NCI-H1105 (cell line): ENCODE results near the gene TWIST2.
A peak's percentile ranks its signal among the peaks of the same experiment; 100 is the strongest.

ENCODE experiments used
- DNase-seq: peaks from one replicate; lab custom pipeline; 2025; lab: John Stamatoyannopoulos, UW

Gene TWIST2

DNA sequence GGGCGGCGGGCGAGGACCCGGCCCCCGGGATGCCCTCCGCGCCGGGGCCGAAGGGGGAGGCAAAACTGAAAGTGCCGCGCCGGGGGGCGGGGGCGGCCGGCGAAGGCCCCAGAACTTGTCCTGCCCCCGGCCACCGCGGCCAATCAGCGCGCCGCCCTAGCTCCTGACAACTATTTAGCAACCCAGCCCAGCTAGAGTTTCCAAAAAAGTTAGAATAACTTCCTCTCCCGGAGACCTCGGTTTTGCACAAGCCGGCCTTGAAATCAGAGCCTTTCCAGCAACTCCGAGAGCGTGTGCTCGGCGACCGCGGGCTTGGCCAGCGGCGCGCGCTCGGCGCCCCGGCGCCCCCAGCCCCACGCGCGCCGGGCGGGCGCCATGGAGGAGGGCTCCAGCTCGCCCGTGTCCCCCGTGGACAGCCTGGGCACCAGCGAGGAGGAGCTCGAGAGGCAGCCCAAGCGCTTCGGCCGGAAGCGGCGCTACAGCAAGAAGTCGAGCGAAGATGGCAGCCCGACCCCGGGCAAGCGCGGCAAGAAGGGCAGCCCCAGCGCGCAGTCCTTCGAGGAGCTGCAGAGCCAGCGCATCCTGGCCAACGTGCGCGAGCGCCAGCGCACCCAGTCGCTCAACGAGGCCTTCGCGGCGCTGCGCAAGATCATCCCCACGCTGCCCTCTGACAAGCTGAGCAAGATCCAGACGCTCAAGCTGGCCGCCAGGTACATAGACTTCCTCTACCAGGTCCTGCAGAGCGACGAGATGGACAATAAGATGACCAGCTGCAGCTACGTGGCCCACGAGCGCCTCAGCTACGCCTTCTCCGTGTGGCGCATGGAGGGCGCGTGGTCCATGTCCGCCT is at the start of gene TWIST2:
TWIST2 (plus strand) TSS at position 245 of the 850 bp plus-strand sequence; CDS start at position 376, 131 bp downstream.
- peak; percentile 18 for DNase-seq

DNA sequence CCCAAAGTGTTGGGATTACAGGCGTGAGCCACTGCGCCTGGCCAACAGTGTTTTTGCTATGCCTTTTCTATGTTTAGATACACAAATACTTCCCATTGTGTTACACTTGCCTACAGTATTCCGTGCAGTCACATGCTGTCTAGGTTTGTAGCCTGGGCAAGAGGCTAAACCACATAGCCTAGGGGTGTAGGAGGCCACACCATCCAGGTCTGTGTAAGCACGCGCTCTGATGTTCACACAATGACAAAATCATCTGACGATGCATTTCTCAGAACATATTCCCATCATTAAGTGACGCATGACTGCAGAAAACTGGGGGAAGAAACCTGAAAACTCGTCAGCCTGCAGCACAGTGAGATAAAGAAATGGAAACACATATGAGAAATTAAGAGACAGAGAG is 46.1 kb upstream of the TWIST2 start:
- no peak for DNase-seq

DNA sequence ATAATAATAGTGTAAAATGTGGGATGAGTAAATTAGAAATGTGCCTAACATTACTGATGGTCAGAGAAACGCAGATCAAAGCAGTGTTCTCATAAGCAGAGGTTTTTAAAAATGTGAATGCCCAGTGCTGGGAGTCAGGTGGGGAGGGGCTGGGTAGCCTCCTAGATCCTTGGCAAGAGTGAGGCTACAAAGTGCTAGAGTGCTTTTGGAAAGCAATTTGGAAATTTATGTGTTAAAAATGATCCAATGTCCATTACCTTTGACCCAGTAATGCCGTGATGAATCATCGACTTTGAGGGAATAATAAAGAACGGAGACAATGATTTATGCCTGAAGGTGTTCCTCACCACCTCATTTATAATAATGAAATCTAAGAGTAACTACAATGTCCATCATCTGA is 44.9 kb upstream of the TWIST2 start:
- DNase-seq = no peak

DNA sequence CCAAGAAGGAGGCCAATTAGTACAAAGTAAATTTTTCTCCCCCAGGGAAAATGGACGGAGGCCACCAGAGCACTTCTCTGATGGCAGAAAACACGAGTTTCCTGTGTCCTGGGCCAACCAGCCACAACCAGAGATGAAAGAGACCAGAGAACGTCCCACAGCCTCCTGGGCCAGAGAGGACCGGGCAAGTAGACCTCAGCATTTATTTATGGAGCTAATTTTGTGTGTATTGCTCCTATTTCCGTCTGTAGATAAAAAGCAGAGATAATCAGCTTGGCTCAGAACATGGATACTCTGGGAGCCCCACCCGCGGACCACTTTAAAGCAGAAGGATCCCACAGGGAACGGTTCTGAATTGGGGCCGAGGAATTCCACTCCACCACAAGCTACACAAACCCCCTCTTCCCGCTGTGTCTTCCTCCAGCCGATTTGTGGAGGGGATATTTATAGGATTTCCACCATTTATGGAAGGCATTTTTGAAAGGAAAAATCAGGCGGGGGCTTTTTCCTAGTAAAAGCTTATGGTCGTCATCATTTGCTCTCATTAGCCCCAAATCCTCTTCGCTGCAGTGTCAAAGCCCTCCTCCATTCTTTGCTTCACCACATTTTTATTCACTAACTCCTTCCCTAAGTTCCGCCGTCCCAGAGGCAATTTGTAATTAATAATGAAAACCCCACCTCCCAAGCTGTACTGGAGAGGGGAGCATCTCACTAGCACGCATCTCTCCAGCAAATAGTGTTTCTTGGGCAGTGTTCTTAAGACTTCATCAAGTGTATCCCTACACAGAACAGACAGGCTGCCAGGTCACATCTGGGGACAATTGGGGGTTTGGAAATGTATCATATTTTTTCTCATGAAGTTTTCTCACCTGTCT is 43.7 kb upstream of the TWIST2 start:
- DNase-seq = no peak

DNA sequence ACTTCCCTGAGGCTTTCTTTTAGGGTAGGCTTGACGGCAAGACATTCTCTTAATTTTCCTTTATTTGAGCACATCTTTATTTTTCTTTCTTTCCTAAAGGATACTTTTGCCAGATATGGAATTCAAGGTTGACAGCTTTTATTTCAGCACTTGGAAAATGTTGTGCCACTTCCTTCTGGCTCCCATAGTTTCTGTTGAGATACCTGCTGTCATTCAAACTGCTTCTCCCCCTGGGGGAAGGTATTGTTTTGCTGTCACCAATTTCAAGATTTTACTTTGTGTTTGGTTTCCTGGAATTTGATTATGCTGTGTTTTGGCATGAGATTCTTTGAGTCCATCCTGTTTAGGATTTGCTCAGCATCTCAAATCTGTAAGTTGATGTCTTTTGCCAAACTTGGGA is 39.1 kb upstream of the TWIST2 start:
- no peak for DNase-seq

DNA sequence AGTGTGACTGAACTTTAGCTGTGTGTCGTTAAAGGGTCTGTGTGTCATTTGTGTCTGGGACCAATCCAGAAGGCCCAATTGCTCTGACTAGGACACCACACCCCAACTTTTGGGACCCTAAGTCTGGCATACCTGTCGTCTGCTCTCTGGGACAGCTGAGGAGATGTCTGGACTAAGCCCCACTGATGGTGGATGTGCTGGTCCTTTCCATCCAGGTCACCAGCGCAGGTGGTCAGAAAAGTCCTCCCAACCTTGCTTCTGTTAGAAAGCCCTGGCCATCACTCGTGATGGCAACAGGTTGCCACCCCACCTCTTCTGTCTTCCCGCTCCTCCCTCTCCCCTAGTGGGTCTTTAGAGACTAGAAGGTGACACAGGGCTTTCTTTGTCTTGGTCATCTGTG is 37.6 kb upstream of the TWIST2 start:
- DNase-seq = no peak

DNA sequence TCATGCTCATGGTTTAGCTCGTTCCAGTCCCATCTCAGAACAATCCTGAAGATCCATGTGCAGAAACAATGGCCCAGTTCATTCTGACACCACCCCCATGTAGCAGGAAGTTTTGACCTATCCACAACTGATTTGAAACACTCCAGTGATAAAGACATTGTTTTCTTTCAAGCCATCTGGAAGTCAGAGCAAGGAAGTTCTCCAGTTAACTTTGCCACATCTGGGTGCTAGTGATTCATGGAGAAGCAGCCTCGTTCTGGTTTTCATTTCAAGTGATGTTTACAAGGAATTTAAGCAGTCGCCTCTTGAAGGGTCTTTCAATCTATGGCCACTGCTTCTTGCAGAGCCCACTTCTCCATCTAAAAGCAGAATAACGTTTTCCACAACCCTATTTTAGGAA is 36.6 kb upstream of the TWIST2 start:
- no peak for DNase-seq

DNA sequence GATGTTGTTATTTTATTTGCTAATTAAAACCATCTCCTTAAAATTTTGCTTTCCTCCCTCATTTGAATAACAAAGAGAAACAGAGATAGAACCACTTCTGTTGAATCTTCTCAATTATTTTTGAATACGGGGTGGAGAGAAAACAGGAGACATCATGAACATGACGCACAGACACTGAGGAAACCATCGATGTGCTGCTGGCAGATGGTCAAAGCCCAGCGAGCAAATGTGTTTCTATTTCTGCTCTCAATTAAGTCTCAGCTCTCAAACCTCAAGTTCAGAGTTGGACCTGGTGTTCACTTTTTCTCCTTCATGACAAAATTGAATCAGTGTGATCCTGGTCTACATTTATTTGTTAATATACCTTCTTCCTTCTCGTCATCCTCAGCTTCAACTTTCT is 36.1 kb upstream of the TWIST2 start:
- no peak for DNase-seq

DNA sequence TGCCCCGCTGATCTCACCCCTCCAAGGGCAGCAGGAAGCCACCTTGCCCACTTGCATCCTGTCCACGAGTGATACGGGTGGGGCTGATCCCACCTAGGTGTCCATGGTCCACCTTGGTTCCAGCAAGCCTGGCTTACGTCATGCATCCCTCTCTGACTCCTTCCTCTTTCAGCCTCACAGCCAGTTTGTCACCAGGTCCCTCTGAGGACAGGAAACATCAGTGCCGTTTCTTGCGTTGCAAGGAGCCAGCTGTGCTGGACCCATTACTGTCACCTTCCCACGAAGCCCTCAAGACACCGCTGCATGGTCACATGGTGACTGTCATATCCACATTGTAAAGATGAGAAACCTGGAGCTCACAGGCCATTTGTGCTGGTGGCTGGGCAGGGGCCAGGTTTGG is 34.8 kb upstream of the TWIST2 start:
- no peak for DNase-seq

DNA sequence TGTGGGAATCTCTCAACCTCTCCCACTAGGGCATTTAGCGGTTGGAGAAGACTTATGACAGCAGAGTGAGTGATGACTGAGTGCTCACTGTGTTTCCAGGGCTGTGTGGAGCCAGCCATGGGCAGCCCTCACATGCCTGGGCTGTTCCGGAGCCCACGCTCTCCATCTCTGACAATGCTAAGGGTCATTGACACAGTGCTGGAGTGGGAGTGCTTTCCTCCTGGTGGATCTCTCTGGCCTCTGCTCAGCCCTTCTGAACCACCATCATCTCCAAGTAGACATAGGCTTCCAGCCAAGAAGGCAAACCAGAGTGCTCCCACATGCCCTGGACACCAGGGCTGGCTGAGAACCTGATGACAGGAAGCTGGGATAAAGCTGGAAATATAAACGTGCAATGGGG is 33.1 kb upstream of the TWIST2 start:
- DNase-seq = no peak

DNA sequence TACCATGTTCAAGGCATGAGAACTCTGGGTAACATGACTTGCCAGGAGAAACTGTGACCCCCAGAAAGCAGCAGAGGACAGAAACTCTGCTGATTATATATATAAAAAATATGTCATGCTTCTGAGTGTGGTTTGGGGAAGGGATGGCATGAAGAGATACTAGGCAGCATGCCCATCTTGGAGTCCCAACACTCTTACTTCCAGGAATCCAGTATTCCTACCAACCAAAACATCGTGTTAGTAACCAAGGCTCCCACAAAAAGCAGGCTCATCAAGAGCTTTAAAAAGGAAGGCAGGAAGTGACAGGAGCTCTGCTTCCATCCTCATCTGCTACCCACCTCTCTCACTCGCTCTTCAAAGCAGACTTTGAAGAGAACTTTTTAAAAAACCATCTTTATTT is 31.6 kb upstream of the TWIST2 start:
- DNase-seq = no peak

DNA sequence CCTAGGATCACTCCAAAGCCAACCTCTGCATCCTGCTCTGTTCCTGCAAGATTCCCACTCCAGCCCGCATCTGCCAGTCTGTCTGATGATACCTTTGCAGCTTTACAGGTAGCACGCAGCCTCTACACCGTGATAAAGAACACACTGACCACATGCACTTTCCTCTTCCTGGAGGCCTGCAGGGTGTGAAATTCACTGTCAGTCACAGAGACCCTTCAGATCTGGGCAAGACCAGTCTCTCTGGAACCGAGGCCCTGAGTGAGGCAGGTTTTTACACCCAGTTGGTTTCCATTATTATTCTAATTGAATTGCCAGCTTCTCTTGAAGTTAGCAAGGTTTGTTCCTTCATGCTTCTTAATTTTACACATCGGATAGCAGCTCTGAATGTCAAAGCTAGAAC is 30.5 kb upstream of the TWIST2 start:
- DNase-seq = no peak

DNA sequence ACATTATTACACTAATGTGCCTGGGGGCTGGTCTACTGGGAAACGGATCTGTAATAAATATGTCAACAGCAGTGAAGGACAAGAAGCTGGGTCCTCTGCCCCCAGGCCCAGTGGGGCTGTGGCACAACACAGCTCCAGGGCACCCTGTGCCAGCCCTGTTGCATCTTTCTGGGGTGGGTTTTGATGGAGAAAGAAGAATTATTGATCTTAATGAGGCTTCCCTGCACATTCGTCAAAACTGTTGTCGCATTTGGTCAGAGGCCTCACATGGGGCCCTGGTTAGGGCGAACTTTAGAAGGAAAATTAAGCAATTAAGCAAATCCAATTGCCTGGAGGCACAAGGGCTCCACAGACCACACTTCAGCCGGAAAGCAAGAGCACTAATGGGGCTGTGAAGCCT is 30.0 kb upstream of the TWIST2 start:
- DNase-seq = no peak

DNA sequence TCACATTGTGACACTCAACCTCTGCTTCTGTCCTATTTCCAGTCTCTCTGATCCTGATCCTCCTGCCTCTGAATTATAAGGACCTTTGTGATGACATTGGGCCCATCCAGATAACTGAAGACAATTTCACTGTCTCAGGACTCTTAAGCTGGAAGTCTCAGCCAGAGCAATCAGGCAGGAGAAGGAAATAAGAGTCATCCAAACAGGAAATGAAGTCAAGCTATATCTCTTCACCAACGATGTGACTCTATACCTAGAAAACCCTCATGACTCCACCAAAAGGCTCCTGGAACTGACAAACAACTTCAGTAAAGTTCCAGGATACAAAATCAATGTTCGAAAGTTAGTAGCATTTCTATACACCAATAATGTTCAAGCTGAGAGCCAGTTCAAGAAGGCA is 29.3 kb upstream of the TWIST2 start:
- DNase-seq = no peak

DNA sequence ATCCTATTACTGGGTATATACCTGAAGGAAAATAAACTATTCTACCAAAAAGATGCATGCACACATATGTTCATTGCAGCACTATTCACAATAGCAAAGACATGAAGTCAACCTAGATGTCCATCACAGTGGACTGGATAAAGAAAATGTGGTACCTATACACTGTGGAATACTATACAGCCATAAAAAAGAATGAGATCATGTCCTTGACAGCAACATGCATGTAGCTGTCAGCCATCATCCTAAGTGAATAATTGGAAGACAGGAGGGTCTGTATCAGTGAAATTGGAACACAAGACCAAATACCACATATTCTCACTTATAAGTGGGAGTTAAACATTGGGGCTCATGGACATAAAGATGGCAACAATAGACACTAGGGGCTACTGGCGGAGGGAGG is 27.7 kb upstream of the TWIST2 start:
- DNase-seq = no peak

DNA sequence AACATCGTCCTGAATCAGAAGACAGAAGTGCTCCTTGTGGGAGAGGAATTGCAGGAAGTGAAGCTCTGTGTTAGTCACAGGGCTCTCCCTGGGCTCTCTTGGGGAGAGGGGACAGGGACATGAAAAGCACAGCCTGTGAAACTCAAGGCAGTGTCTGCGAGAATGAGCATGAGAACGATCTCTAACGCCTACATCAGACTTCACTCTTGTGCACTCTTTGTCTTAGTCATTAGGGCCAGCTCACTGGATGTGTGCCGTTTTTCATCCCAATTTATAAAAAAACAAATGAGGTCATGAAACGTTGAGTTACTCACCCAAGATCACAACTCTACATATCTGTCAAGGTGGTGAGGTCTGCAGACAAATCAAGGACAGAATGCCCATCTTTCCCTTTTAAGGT is 27.0 kb upstream of the TWIST2 start:
- no peak for DNase-seq

DNA sequence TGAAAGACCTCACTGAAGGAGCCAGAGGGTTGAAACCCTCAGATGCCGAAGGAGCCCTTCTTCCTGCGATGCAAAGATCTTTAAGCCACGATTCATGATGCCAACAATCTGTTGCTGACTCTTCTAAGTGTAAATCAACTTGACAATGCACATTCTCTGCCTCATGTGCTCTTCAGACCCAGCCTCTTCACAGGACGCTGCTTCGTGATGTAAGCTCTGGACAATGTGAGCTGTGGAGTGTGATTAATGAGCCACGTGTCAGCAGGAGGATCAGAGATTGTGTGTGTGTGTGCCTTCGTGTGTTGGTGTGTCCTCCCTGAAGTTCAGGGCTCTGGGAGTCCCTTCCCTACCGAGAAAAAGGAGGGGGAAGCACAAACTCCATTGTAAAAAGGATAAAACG is 26.5 kb upstream of the TWIST2 start:
- DNase-seq = no peak

DNA sequence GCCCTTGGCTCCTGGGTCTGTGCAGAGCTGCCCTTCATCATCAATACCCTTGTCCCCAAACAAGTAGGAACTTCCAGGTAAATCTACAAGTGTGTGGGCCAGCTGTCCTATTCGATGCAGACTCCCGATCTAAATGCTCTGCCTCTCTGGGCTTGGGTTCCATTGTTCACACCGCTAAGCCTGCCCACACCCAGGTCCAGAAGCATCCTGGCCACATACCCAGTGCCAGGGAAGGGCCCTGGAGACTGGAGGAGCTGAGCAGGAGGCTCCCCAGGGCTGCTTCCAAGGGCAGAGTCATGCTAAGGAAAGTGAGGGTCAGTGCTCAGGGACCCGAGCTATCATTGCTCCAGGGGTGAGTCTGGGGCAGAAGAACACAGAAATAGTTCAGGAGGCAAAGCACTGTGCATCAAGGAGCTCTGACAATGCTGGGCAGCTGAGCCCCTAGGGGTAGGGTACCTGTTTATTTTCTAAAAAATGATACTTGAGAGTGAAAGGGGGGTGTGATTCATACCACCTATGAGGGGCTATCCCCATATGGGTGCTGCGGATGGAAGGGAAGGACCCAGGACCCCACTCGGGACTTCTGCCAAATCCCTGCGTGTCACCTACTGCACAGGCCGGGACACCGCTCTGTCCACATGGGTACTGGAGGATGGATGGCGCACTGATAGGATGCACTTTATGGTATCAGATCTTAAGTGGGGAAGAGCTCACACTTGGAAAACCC is 25.8 kb upstream of the TWIST2 start:
- no peak for DNase-seq

DNA sequence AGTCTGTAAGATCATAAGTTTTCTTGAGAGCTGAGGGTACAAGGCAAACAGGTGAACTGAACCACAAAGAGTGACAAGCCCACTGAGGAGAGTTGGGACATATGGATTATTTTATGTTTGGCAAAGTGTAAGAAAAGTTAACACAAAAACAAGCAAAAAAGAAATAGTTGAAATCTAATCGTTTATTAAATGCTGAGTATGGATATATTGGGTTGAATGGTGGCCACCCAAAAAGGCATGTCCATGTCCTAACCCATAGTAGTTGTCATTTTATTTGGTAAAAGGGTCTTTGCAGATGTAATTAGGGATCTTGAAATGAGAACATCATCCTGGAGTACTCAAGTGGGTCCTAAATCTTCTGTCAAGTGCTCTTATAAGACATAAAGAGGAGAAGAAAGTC is 24.9 kb upstream of the TWIST2 start:
- DNase-seq = no peak

DNA sequence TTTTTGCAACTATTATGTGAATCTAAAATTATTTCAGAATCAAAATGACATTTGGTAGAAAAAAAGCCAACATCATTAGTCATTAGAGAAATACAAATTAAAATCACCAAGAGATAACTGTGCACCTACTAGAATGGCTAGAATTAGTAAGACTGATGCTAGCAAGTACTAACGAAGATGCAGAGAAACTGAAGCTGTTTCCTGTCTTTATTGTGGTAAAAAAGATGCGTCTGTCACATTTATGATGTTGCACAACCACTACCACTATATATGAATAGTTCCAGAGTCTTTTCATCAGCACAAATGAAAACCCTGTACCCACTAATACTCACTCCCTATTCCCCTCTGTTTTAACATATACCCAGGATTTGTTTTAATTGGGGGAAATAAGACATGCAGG is 16.7 kb upstream of the TWIST2 start:
- DNase-seq = no peak

DNA sequence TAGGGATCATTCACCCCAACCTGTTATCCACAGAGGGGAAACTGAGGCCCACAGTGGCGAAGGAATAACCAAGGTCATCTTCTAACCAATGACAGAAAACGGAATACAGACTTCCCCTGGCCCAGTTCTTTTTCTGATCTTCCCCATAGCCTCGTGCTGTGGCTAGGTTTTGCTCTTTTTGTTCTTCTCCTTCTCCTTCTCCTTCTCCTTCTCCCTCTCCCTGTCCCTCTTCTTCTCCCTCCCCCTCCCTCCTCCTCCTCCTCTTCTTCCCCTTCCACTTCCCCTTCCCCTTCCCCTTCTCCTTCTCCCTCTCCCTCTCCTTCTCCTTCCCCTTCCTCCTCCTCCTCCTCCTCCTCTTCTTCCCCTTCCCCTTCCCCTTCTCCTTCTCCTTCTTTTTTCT is 12.9 kb upstream of the TWIST2 start:
- no peak for DNase-seq

DNA sequence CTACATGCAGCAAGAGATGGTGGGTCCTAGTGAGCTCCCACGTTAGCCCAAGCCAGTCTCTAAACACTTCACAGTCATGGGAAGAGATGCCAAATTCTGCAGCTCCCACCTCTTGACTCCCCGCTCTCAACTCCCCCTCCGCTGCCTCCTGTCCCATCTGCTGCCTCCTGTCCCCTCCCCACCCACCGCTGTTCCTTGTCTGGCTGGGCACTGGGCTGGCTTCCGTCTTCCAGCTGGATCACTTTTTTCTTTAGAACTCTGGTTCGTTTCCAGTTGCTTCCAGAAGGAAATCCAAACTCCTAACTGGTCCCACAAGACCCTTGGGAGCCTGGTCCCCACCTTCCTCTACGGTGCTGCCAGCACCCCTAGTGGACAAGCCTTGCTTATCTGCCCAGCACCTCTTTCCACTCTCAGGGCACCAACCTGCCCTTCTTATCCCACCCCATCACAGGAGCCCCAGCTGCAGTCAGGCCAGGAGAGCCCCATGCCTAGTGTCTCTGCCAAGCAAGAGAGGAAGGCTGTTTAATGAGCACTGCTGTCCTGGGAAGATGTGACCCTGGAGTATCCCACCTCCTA is 12.1 kb upstream of the TWIST2 start:
- no peak for DNase-seq
